KMS-11 (cell line): Measurements from ENCODE around the gene DTNBP1.

ENCODE experiments used
- H2AFZ ChIP-seq: fragments of 200-600 bp; sonication (generic); 2 replicates; pipeline ENCODE4 v1.6.1; 2016; ENCODE audit warnings: antibody characterized with exemption, mixed run types, low read depth
- H3K27ac ChIP-seq: fragments of 200-600 bp; sonication (generic); 2 replicates; pipeline ENCODE4 v1.6.1; 2016; ENCODE audit warnings: mild to moderate bottlenecking, mixed run types
- H3K27me3 ChIP-seq: fragments of 200-600 bp; sonication (generic); 2 replicates; pipeline ENCODE4 v1.6.1; 2017; ENCODE audit warnings: mild to moderate bottlenecking, low read depth, mixed run types, moderate library complexity; ENCODE audit not compliant: insufficient read depth
- H3K36me3 ChIP-seq: fragments of 200-600 bp; sonication (generic); 2 replicates; pipeline ENCODE4 v1.6.1; 2017; ENCODE audit warnings: mild to moderate bottlenecking, mixed run types; ENCODE audit not compliant: insufficient read depth
- H3K4me1 ChIP-seq: fragments of 200-600 bp; sonication (generic); 2 replicates; pipeline ENCODE4 v1.6.1; 2016; ENCODE audit warnings: mild to moderate bottlenecking, low read depth, mixed run types; ENCODE audit not compliant: poor library complexity, severe bottlenecking
- H3K4me2 ChIP-seq: fragments of 200-600 bp; sonication (generic); 2 replicates; pipeline ENCODE4 v1.7.0; 2016; ENCODE audit warnings: mild to moderate bottlenecking, mixed run types
- H3K4me3 ChIP-seq: fragments of 200-600 bp; sonication (generic); IDR thresholded peaks from 2 replicates; pipeline ENCODE4 v1.6.1; 2017; ENCODE audit warnings: low read depth, low read length, mixed read lengths; ENCODE audit not compliant: insufficient read depth
- H3K79me2 ChIP-seq: fragments of 200-600 bp; sonication (generic); 2 replicates; pipeline ENCODE4 v1.6.1; 2016; ENCODE audit warnings: low read depth, mixed run types; ENCODE audit not compliant: insufficient read depth
- H3K9ac ChIP-seq: fragments of 200-600 bp; sonication (generic); 2 replicates; pipeline ENCODE4 v1.6.1; 2016; ENCODE audit warnings: mild to moderate bottlenecking, mixed run types
- H4K20me1 ChIP-seq: fragments of 200-600 bp; sonication (generic); 2 replicates; pipeline ENCODE4 v1.6.1; 2016; ENCODE audit warnings: mild to moderate bottlenecking, mixed run types; ENCODE audit not compliant: insufficient read depth
- TF ChIP-seq, protein P1 (sequence below): fragments of 200-600 bp; sonication (generic); conservative IDR thresholded peaks from 2 replicates; pipeline ENCODE4 v1.6.1; 2017; ENCODE audit warnings: low read depth, mild to moderate bottlenecking, antibody characterized with exemption, low read length, moderate library complexity, mixed read lengths

Gene DTNBP1

DNA sequence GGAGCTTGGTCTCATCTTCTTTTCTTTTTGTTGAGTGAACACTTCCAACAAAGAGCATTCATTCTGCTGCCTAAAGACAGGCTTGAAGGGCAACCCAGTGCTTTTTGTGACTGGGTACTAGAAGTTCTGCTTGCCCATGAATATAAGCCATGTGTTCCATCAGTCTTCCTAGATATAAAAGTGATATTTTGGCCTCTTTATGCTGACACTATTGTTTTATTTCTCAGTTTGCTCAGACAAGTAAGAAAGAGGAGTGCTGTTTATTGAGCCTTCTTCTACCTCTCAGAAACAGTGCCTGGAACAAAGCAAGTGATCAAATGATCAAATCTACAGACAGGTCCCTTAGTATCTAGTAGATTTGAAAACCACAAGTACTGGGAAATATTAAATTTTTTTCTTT, 2.4 kb upstream of the DTNBP1 start:
- no peak overlapping the region for H3K4me3 ChIP-seq
- H3K4me2 ChIP-seq = no peak overlapping the region
- H3K27me3 ChIP-seq = no peaks in the 10 kb centered on the region
- no peak overlapping the region for H2AFZ ChIP-seq
- TF ChIP-seq, protein P1, sequence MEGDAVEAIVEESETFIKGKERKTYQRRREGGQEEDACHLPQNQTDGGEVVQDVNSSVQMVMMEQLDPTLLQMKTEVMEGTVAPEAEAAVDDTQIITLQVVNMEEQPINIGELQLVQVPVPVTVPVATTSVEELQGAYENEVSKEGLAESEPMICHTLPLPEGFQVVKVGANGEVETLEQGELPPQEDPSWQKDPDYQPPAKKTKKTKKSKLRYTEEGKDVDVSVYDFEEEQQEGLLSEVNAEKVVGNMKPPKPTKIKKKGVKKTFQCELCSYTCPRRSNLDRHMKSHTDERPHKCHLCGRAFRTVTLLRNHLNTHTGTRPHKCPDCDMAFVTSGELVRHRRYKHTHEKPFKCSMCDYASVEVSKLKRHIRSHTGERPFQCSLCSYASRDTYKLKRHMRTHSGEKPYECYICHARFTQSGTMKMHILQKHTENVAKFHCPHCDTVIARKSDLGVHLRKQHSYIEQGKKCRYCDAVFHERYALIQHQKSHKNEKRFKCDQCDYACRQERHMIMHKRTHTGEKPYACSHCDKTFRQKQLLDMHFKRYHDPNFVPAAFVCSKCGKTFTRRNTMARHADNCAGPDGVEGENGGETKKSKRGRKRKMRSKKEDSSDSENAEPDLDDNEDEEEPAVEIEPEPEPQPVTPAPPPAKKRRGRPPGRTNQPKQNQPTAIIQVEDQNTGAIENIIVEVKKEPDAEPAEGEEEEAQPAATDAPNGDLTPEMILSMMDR = no peak
- H3K36me3 ChIP-seq = no peaks in the 10 kb centered on the region
- H3K27ac ChIP-seq = no peak overlapping the region
- no peak overlapping the region for H3K9ac ChIP-seq
- H3K79me2 ChIP-seq = 0 out of 2 replicates have a peak, but pooled peaks cover 8% of the 10 kb centered on the region
- H3K4me1 ChIP-seq = peaks cover 9% of the 10 kb centered on the region
- no peaks in the 10 kb centered on the region for H4K20me1 ChIP-seq

DNA sequence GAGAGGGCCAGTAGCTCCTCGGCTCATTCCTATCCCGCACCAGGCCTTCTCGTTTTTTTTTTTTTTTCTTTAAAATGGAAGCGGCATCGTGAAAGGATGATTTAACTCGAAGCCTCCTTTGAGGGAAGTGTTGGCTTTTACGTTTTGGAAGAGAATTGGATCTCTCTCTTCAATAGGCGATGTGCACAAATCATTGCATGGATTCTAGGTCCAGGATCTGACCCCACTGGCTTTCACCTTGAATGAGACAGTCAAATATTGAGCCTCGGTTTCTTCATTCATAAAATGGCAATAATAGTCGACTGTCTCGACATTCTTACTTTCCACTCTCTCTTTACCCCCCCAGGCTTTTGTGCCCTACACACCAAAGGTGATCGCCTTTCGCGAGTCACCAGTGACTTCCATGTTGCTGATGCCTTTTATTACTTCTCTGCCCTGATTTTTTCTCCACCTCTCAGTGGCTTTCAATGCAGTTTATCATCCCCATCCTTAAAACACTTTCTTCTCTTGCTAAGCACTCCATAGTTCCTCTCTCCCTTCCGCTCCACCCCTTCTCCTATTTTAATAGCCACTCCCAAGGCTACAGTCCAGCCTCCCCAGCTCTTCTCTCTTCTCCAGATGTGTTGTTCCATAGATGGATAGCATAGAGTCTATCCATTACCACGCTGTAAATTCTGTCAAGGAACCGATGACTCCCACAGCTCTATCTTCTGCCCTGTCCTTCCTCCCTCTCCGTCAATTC, 473 bp upstream of the DTNBP1 start:
- Histone ChIP-seq H3K9ac (peak overlapping the region; percentile 46; the same call in 1 of the 2 replicates), H2AFZ (peak overlapping the region; percentile 76), H3K27me3 (no peaks in the 10 kb centered on the region), H3K4me2 (peak overlapping the region; percentile 99; the same call in 1 of the 2 replicates), H3K4me3 (no peak overlapping the region), H3K4me1 (peaks cover 9% of the 10 kb centered on the region), H3K79me2 (0 out of 2 replicates have a peak, but pooled peaks cover 8% of the 10 kb centered on the region), H3K27ac (no peak overlapping the region), H3K36me3 (no peaks in the 10 kb centered on the region), H4K20me1 (no peaks in the 10 kb centered on the region)
- TF ChIP-seq, protein P1 = no peak

DNA sequence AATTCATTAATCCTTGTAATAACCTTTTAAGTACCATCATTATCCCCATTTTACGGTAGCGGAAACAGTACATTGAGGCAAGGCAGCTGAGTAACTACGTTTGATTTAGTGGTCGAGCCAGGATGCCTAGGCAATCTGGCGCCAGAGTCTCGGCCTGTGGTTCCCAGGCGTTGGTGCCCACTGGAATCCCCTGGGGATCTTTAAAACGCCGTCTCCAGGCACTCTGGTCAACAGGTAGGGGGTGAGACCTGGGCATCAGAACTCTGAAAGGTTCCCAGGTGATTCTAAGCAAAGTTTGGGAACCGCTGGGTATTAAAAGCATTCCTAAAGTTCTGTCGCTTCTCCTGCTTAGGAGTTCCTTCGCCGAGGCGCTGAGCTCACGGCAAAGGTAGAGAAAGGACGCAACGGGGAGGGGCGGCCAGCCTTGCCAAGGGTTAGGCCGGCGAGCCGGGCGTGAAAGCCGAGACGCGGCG, 939 bp downstream of the DTNBP1 start:
- Histone ChIP-seq H3K4me3 (no peak overlapping the region), H2AFZ (peak overlapping the region; percentile 76), H3K79me2 (peaks cover 8% of the 10 kb centered on the region; the same call in 1 of the 2 replicates), H3K4me1 (peaks cover 9% of the 10 kb centered on the region), H3K36me3 (no peaks in the 10 kb centered on the region), H3K27me3 (no peaks in the 10 kb centered on the region), H3K9ac (peak overlapping the region; percentile 46), H4K20me1 (no peaks in the 10 kb centered on the region), H3K27ac (peak overlapping the region; percentile 24; the same call in 1 of the 2 replicates), H3K4me2 (peak overlapping the region; percentile 99)
- TF ChIP-seq, protein P1 = no peak

DNA sequence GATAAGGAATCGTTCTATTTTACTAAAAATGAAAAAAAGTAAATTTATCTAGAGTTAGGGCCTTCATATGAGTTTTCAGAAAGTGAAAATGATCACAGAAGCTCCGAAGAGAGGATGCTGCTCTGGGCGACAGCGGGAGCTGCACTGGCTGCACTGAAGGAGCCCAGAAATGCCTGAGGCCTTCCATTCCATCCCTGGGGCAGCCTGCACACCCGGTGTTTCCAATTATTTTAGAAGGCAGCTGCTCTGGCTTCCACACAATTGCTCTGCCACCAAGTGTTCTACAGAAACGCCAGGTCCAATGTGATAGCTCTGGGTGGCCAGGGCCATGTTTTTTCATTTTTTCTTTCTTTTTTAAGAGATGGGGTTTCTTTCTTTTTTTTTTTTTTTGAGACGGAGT, 3.6 kb downstream of the DTNBP1 start:
- no peak overlapping the region for H3K9ac ChIP-seq
- no peak overlapping the region for H3K4me2 ChIP-seq
- H3K27me3 ChIP-seq = no peaks in the 10 kb centered on the region
- TF ChIP-seq, protein P1 = no peak
- no peak overlapping the region for H2AFZ ChIP-seq
- H3K4me1 ChIP-seq = peaks cover 16% of the 10 kb centered on the region
- H3K27ac ChIP-seq = no peak overlapping the region
- peaks cover 8% of the 10 kb centered on the region; the same call in 1 of the 2 replicates for H3K79me2 ChIP-seq
- no peaks in the 10 kb centered on the region for H3K36me3 ChIP-seq
- no peak overlapping the region for H3K4me3 ChIP-seq
- no peaks in the 10 kb centered on the region for H4K20me1 ChIP-seq
